Astrocyte of the spinal cord (primary cell): ENCODE results near the gene CAVIN4.

Source experiments
- DNase-seq: peaks from one replicate; pipeline ENCODE4 v3.0.0; 2011; ENCODE audit warnings: low read depth, low spot score
- H3K4me3 ChIP-seq: 2 replicates; pipeline ENCODE4 v1.5.1; 2011; ENCODE audit warnings: low read depth, mild to moderate bottlenecking, low read length, moderate library complexity
- CTCF ChIP-seq: IDR thresholded peaks from 2 replicates; pipeline ENCODE4 v1.5.1; 2012; ENCODE audit warnings: low read depth, mild to moderate bottlenecking, low read length, inconsistent platforms
- in situ Hi-C: cut with HindIII; loops from 2 replicates; pipeline ENCODE4 v1.10.0; 2017; ENCODE audit warnings: low sequenced_read_pairs

CAVIN4 gene

DNA sequence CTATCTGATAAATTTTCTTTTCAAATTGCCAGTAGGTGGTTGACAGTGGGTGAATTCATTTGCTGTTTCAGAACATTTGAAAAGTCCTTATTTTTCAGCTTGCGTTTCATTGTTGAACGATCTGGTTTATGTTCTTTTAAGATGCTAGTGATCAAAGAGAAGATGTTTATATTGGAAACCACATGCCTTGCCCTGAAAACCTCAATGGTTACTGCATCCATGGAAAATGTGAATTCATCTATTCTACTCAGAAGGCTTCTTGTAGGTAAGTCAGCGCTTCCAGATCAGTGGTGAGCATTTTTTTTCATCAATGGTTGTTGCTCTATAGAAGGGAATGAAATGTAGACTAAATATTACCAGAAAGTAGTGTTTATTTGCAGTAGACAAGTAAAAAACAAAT lies 16.6 kb upstream of the CAVIN4 start:
- peak; percentile 90 for DNase-seq
- in situ Hi-C loops, result no loop called here
- TF ChIP-seq CTCF, result no peak

GRCh38 chr9:100567856-100568255 lies 10.0 kb upstream of the CAVIN4 start:
- H3K4me3 ChIP-seq, result no peak overlapping the region
- in situ Hi-C loops, result no loop called here
- TF ChIP-seq CTCF, result no peak
- DNase-seq, result no peak

More for the DNA sequence above, 16.6 kb upstream of the CAVIN4 start:
- H3K4me3 ChIP-seq, result no peak overlapping the region

- in situ Hi-C loops, result no loop called here
- no peak for TF ChIP-seq CTCF
- DNase-seq, result no peak
- no peak overlapping the region for H3K4me3 ChIP-seq
Measured at GRCh38 chr9:100573655-100574260, 4.1 kb upstream of the CAVIN4 start.

- in situ Hi-C loops, result no loop called here
- TF ChIP-seq CTCF, result no peak
- DNase-seq, result no peak
- no peak overlapping the region for H3K4me3 ChIP-seq
Measured at GRCh38 chr9:100575006-100575405, 2.9 kb upstream of the CAVIN4 start.

- in situ Hi-C loops, result no loop called here
- no peak overlapping the region for H3K4me3 ChIP-seq
- TF ChIP-seq CTCF, result no peak
- peak; percentile 70 for DNase-seq
Measured at GRCh38 chr9:100575765-100576386, 2.0 kb upstream of the CAVIN4 start.

- no peak for TF ChIP-seq CTCF
- in situ Hi-C loops, result no loop called here
- H3K4me3 ChIP-seq, result no peak overlapping the region
- DNase-seq, result no peak
Measured at GRCh38 chr9:100578610-100579009, 731 bp downstream of the CAVIN4 start.

DNA sequence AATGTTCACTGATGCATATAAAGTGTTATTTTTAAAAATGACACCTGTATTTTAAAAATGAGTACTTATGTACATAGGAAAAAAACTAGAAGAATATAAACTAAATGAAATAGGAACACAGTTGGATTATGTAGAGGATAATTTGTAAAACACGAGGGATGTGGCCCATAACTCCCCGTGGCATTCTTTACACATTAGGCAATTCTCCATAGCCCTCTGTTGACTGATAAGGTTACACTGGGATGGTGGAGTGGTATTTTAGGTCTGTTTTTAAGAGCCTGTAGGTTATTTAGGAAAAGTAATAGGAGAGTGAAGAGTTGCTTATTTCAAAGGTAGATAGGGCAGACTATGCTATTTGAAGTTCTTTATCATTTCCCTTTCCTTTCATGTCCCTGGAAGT lies 1.8 kb downstream of the CAVIN4 start:
- in situ Hi-C loops, result no loop called here
- no peak for TF ChIP-seq CTCF
- no peak for DNase-seq
- H3K4me3 ChIP-seq, result no peak overlapping the region
